Suppressor macrophage treated with lipopolysaccharide for 4 hours (primary cell): Measurements from ENCODE around the gene ZNF708.
"Not testable (repeated sequence)": the region's sequence is repeated elsewhere in the genome, so short reads cannot be mapped to it uniquely, and the experiment has no call there.

Experiments used
- DNase-seq: peaks from one replicate; pipeline ENCODE4 v3.0.0-alpha.2; 2020

Gene ZNF708

DNA sequence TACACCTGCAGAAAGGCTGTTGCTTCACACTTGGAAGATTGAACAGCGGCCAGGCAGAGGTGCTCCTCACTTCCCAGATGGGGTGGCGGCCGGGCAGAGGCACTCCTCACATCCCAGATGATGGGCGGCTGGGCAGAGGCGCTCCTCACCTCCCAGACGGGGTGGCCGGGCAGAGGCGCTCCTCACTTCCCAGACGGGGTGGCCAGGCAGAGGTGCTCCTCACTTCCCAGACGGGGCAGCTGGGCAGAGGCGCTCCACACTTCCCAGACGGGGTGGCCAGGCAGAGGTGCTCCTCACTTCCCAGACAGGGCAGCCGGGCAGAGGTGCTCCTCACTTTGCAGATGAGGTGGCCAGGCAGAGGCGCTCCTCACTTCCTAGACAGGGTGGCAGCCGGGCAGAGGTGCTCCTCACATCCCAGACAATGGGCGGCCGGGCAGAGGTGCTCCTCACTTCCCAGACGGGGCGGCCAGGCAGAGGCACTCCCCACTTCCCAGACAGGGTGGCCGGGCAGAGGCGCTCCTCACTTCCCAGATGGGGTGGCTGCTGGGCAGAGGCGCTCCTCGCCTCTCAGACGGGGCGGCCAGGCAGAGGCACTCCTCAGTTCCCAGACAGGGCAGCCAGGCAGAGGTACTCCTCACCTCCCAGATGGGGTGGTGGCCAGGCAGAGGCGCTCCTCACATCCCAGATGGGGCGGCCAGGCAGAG, 69.6 kb downstream of the ZNF708 start:
- DNase-seq = not testable (repeated sequence)

DNA sequence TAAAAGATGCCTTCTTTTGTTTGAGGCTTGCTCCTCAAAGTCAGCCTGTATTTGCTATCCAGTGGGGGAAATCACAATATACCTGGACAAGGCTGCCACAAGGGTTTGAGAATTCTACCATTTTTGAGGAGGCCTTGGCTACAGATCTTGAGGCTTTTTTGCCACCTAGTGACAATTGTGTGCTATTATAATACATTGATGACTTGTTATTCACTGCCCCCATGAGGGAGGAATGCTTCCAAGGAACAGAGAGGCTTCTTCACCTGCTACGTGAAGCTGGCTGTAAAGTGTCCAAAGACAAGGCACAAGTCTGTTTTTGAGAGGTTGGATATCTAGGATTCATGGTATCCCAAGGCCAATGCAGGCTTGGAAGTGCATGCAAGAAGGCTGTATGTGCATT, 72.5 kb downstream of the ZNF708 start:
- no peak for DNase-seq
